HUES6 (cell line): Measurements from ENCODE around the gene PGM3.
"Not testable (repeated sequence)": the region's sequence is repeated elsewhere in the genome, so short reads cannot be mapped to it uniquely, and the experiment has no call there.

Experiments used
- H3K27ac ChIP-seq: 2 replicates; pipeline ENCODE4 v1.7.0; 2013; ENCODE audit warnings: low read depth, mild to moderate bottlenecking, low read length, inconsistent platforms
- H3K27me3 ChIP-seq: 2 replicates; pipeline ENCODE4 v1.6.1; 2013; ENCODE audit warnings: low read length; ENCODE audit not compliant: control insufficient read depth, insufficient read depth
- H3K36me3 ChIP-seq: 2 replicates; pipeline ENCODE4 v1.6.1; 2013; ENCODE audit warnings: low read length; ENCODE audit not compliant: control insufficient read depth, insufficient read depth
- H3K4me1 ChIP-seq: 2 replicates; pipeline ENCODE4 v1.6.1; 2013; ENCODE audit warnings: low read length; ENCODE audit not compliant: control insufficient read depth, insufficient read depth
- H3K4me3 ChIP-seq: 2 replicates; pipeline ENCODE4 v1.5.1; 2013; ENCODE audit warnings: low read depth, low read length
- H3K9ac ChIP-seq: one replicate; pipeline ENCODE4 v1.6.1; 2013; ENCODE audit warnings: mild to moderate bottlenecking, low read length
- H3K9me3 ChIP-seq: 2 replicates; pipeline ENCODE4 v1.6.1; 2013; ENCODE audit warnings: low read depth, low read length; ENCODE audit not compliant: control insufficient read depth, insufficient read depth

PGM3 gene

GRCh38 chr6:83199863-83200225 is 6.8 kb upstream of the PGM3 start:
- no peaks in the 10 kb centered on the region for H3K4me1 ChIP-seq
- no peaks in the 10 kb centered on the region for H3K9me3 ChIP-seq
- H3K9ac ChIP-seq, result no peak overlapping the region
- H3K36me3 ChIP-seq, result peaks cover 14% of the 10 kb centered on the region
- H3K4me3 ChIP-seq, result no peak overlapping the region
- H3K27me3 ChIP-seq, result no peaks in the 10 kb centered on the region
- H3K27ac ChIP-seq, result no peak overlapping the region

- no peaks in the 10 kb centered on the region for H3K4me1 ChIP-seq
- no peak overlapping the region for H3K27ac ChIP-seq
- no peak overlapping the region for H3K9ac ChIP-seq
- peaks cover 14% of the 10 kb centered on the region for H3K36me3 ChIP-seq
- no peaks in the 10 kb centered on the region for H3K27me3 ChIP-seq
- no peak overlapping the region for H3K4me3 ChIP-seq
- no peaks in the 10 kb centered on the region for H3K9me3 ChIP-seq
These were observed 6.3 kb upstream of the PGM3 start for GRCh38 chr6:83199173-83199862.

GRCh38 chr6:83198486-83199172 is 5.6 kb upstream of the PGM3 start:
- H3K9me3 ChIP-seq, result no peaks in the 10 kb centered on the region
- no peaks in the 10 kb centered on the region for H3K4me1 ChIP-seq
- no peak overlapping the region for H3K9ac ChIP-seq
- no peak overlapping the region for H3K4me3 ChIP-seq
- H3K27ac ChIP-seq, result no peak overlapping the region
- H3K27me3 ChIP-seq, result no peaks in the 10 kb centered on the region
- H3K36me3 ChIP-seq, result peaks cover 14% of the 10 kb centered on the region

- H3K27me3 ChIP-seq, result no peaks in the 10 kb centered on the region
- no peaks in the 10 kb centered on the region for H3K9me3 ChIP-seq
- H3K4me1 ChIP-seq, result no peaks in the 10 kb centered on the region
- H3K36me3 ChIP-seq, result peaks cover 37% of the 10 kb centered on the region
- H3K4me3 ChIP-seq, result peak overlapping the region; percentile 95
- peak overlapping the region; percentile 64; the same call in 1 of the 2 replicates for H3K27ac ChIP-seq
- peak overlapping the region; percentile 84 for H3K9ac ChIP-seq
These were observed 892 bp upstream of the PGM3 start for GRCh38 chr6:83193747-83194566.

GRCh38 chr6:83192456-83192855 is 609 bp downstream of the PGM3 start:
- H3K4me1 ChIP-seq, result no peaks in the 10 kb centered on the region
- H3K9ac ChIP-seq, result peak overlapping the region; percentile 84
- no peaks in the 10 kb centered on the region for H3K9me3 ChIP-seq
- no peaks in the 10 kb centered on the region for H3K27me3 ChIP-seq
- H3K27ac ChIP-seq, result peak overlapping the region; percentile 64; the same call in 1 of the 2 replicates
- peak overlapping the region; percentile 95 for H3K4me3 ChIP-seq
- H3K36me3 ChIP-seq, result peaks cover 49% of the 10 kb centered on the region

- peak overlapping the region; percentile 84 for H3K9ac ChIP-seq
- not testable (repeated sequence) for H3K4me1 ChIP-seq, H3K9me3 ChIP-seq, H3K27me3 ChIP-seq, H3K27ac ChIP-seq
- H3K36me3 ChIP-seq, result peaks cover 54% of the 10 kb centered on the region
- peak overlapping the region; percentile 95 for H3K4me3 ChIP-seq
These were observed 1.1 kb downstream of the PGM3 start for GRCh38 chr6:83191974-83192373.

GRCh38 chr6:83190626-83191025 is 2.4 kb downstream of the PGM3 start:
- H3K4me3 ChIP-seq, result no peak overlapping the region; the same call in 1 of the 2 replicates
- H3K4me1 ChIP-seq, result no peaks in the 10 kb centered on the region
- no peaks in the 10 kb centered on the region for H3K27me3 ChIP-seq
- no peak overlapping the region for H3K9ac ChIP-seq
- no peak overlapping the region for H3K27ac ChIP-seq
- peaks cover 56% of the 10 kb centered on the region for H3K36me3 ChIP-seq
- H3K9me3 ChIP-seq, result no peaks in the 10 kb centered on the region

- H3K4me1 ChIP-seq, result no peaks in the 10 kb centered on the region
- H3K4me3 ChIP-seq, result no peak overlapping the region
- H3K27me3 ChIP-seq, result no peaks in the 10 kb centered on the region
- peaks cover 73% of the 10 kb centered on the region for H3K36me3 ChIP-seq
- no peak overlapping the region for H3K27ac ChIP-seq
- H3K9ac ChIP-seq, result no peak overlapping the region
- H3K9me3 ChIP-seq, result no peaks in the 10 kb centered on the region
These were observed 4.6 kb downstream of the PGM3 start for GRCh38 chr6:83188501-83188900.

GRCh38 chr6:83185096-83185495 is 8.0 kb downstream of the PGM3 start:
- peaks cover 3% of the 10 kb centered on the region; the same call in 1 of the 2 replicates for H3K4me1 ChIP-seq
- no peaks in the 10 kb centered on the region for H3K9me3 ChIP-seq
- H3K9ac ChIP-seq, result no peak overlapping the region
- H3K27ac ChIP-seq, result no peak overlapping the region
- peaks cover 93% of the 10 kb centered on the region for H3K36me3 ChIP-seq
- no peaks in the 10 kb centered on the region for H3K27me3 ChIP-seq
- H3K4me3 ChIP-seq, result no peak overlapping the region

GRCh38 chr6:83183082-83183828 is 9.8 kb downstream of the PGM3 start:
- Histone ChIP-seq H3K4me1 (peaks cover 3% of the 10 kb centered on the region; the same call in 1 of the 2 replicates), H3K27me3 (no peaks in the 10 kb centered on the region), H3K9ac (no peak overlapping the region), H3K9me3 (no peaks in the 10 kb centered on the region), H3K36me3 (peaks cover 89% of the 10 kb centered on the region), H3K4me3 (no peak overlapping the region), H3K27ac (no peak overlapping the region)
